Activated CD8-positive, alpha-beta memory T cell treated with anti-CD3 and anti-CD28 coated beads, Interleukin-2, amount 50 U/mL, for 4 hours (primary cell): Measurements from ENCODE around the gene MFN2.
"Not testable (repeated sequence)": the region's sequence is repeated elsewhere in the genome, so short reads cannot be mapped to it uniquely, and the experiment has no call there.

Experiments used
- DNase-seq: peaks from one replicate; pipeline ENCODE4 v3.0.0-alpha.2; 2020

Gene MFN2

DNA sequence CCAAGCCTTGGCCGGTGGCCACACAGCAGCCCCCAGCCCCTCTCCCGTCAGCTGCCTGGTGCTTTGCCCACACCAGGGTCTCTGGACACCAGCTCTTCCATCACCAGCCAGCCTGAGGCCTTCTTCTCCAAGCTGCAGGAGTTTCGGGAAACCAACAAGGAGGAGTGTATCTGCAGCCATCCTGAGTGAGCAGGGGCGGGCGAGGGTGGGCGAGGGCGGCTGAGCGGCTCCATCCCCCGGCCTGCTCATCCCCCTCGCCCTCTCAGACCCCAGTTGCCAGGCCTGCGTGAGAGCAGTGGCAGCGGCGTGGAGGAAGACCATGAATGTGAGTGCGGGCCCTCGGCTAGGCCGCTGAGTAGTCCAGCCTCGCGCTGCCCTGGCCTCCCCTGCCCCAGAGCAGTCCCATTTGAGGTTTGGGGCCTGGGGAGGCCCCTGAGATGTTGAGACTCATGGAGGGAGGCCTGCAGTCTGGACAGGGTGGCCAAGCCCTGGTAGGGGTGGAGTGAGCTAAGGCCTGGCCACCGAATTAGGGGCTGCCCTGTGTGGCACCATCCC, 48.8 kb downstream of the MFN2 start:
- no peak for DNase-seq

DNA sequence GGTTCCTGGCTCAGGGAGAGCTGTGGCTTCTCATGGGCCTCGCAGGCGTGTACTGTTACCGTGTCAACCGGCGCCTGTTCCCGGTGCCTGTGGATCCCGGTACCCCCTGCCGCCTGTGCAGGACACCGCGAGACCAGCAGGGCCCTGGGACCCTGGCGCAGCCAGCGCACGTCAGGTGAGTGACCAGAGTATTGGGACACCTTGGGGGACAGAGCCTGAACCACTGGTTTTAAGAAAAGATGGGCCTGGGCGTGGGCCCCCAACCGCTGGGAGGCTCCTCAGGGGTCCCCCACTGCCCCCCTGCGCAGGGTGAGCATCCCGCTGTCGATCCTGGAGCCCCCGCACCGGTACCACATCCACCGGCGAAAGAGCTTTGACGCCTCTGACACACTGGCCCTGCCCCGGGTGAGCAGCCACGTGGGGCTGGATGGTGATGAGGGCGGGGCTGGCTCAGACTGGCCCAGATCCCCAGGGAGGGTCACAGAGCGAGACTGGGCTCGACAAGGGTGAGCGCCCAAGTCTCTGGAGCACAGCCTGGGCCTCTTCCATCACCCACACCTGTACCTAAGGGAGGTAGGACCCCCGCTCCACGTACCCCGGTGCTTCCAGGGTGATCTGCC, 49.6 kb downstream of the MFN2 start:
- no peak for DNase-seq

GRCh38 chr1:12031039-12031980, 51.1 kb downstream of the MFN2 start:
- no peak for DNase-seq

DNA sequence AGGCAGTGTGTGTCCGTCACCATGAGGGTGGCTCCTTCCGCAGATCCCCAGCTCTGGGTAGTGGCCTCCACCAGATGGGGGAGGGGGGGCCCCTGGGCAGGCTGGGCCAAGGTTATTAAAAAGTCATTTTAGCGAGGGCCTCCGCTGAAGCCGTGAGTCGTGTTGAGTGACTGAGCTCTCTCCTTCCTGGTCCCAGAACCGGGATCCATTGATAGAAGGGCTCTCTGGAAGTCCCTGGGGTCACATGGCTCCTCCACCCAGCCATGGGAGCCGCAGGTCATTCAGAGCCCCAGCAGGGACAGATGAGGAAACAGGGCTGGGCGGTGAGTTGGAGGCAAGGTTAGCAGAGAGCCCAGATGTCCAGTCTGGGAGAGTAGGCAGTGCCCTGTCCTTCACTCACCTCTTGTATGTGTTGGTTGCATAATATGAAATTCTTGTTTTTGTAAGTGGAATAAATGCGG, 51.9 kb downstream of the MFN2 start:
- DNase-seq: no peak

GRCh38 chr1:12033441-12033840, 53.2 kb downstream of the MFN2 start:
- not testable (repeated sequence) for DNase-seq

GRCh38 chr1:12034381-12034801, 54.1 kb downstream of the MFN2 start:
- no peak for DNase-seq

- no peak for DNase-seq
These were observed 55.1 kb downstream of the MFN2 start for GRCh38 chr1:12035312-12035711.

- no peak for DNase-seq
These were observed 57.5 kb downstream of the MFN2 start for GRCh38 chr1:12037486-12038355.

GRCh38 chr1:12038356-12039163, 58.3 kb downstream of the MFN2 start:
- DNase-seq: no peak

GRCh38 chr1:12039164-12039525, 58.9 kb downstream of the MFN2 start:
- DNase-seq: no peak

DNA sequence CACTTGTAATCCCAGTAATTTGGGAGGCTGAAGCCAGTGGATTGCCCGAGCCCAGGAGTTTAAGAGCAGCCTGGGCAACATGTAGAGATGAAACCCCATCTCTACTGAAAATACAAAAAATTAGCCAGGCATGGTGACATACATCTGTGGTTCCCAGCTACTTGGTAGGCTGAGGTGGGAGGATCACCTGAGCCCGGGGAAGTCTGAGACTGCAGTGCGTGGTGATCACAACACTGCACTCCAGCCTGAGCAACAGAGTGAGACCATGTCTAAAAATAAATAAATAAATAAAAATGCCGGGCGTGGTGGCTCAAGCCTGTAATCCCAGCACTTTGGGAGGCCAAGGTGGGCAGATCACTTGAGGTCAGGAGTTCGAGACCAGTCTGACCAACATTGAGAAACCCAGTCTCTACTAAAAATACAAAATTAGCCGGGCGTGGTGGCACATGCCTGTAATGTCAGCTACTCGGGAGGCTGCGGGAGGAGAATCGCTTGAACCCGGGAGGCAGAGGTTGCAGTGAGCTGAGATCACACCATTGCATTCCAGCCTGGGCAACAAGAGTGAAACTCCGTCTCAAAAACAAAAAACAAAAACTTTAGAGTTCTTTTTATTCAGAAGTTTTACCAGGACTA, 59.7 kb downstream of the MFN2 start:
- DNase-seq: not testable (repeated sequence)

- DNase-seq: no peak
These were observed 60.3 kb downstream of the MFN2 start for GRCh38 chr1:12040457-12041051.

- DNase-seq: not testable (repeated sequence)
These were observed 64.1 kb downstream of the MFN2 start for GRCh38 chr1:12044187-12044877.

DNA sequence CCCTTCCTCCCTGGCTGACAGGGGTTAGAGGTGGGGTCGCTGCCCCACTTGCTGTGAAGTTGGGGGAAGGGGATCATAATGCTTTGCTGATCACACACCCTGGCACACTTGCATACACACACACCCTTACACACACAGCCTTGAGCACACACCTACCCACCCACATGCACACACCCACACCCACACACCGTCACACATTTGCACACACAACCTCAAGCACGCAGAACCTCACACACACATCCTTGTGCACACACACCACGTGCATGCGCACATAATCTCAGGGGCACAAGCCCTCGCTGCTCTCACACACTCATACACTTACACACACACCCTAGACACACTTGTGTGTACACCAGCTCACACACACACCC, 66.5 kb downstream of the MFN2 start:
- DNase-seq: no peak

- peak; percentile 49 for DNase-seq
These were observed 67.1 kb downstream of the MFN2 start for GRCh38 chr1:12047120-12047876.

- no peak for DNase-seq
These were observed 68.1 kb downstream of the MFN2 start for GRCh38 chr1:12048372-12048771.

DNA sequence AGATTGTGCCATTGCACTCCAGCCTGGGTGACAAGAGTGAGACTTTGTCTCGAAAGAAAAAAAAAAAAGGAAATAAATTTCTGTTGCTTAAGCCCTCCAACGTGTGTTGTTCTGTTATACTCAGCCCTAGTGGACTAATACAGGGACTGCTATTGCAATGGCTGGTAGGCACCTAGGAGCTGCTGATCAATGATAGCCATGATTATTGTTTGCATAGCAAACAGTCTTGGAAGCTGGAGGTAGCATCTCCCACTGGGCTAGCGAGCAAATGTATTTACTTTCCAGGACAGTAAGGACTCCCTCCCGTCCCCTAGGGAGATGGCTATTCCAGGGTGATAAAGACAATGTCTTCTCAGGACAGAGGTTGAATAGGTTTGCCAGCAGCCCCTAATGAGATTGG, 69.4 kb downstream of the MFN2 start:
- no peak for DNase-seq

DNA sequence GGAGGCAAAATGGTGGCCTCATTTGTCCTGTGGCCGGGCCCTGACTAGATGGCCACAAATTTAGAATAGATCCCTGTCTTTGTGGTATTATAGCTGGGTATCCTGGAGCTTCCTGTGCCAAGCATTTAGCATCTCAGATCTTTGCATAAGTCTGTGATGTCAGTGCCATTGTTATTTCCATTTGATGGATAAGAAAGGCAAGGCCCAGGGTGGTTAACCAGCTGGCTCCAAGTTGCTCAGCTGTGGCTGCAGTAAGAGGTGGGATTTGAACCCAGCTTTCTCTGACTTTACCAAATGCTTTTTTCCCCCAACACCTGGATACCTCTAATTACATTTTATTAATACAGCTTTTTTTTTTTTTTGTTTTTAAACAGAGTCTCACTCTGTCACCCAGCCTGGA, 71.1 kb downstream of the MFN2 start:
- DNase-seq: no peak

DNA sequence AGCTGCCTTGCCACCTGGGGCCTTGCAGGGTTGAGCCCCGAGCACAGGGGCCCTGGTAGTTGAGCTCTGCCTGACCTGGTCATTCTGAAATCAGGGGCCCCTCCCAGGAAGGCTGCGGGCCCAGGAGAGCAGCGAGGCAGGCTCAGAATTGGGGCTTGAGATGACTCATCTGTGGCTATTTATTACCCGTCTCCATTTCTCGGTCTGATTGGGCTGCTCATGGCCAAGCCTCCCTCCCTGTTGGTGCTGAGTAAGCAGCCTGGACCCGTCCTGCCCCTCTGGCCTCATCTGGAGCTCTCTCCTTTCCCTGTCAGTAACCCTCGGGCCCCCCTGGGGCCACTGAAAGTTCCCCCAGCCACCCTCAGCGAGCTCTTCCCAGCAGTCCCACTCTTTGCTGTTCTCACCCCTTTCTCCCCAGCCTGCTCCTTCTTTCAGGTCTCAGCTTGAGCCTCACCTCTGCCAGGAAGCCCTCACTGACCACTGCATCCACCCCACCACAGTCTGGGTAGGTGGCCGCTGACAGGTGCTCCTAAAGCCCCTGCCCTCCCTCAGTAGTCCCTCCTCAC, 71.8 kb downstream of the MFN2 start:
- DNase-seq: no peak
